Measurements from ENCODE around the gene DPF3. TPM values are rescaled to one million over a fixed set of nuclear protein-coding genes. Genes with fewer than 3 reads are reported as not detected.

DPF3 gene
- polyA plus RNA-seq, 4 donors = 1.3 to 5.0 (median 4.6) TPM

GRCh38 chr14:72745991-72746980 is 147.6 kb downstream of the DPF3 start:
- DNase-seq (ENCODE audit: low read depth in 4 of 4, low spot score in 3 of 4) = no peak

DNA sequence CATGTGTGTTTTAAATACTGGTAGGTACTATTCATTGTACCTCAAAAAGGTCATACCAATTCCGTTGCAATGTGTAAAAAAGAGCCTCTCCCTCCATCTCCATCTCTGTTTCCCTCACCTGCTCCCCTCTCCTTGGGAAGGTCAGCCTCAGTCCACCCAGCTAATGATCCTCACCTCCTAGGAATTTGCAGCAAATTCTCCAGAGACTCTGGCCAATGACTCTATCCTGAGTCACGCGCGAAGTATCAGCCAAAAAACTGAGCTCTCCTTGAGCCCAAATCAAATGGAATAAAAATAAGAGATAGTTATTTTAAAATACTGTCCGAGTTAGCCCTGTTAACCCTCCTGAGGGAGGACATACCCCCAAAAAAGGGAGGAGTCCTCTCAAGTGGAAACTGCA is 148.4 kb downstream of the DPF3 start:
- DNase-seq (ENCODE audit: low read depth in 4 of 4, low spot score in 3 of 4) = no peak

- no peak for DNase-seq (ENCODE audit: low read depth in 4 of 4, low spot score in 3 of 4)
Observed at GRCh38 chr14:72744416-72745120, 149.3 kb downstream of the DPF3 start.

- DNase-seq (ENCODE audit: low read depth in 4 of 4, low spot score in 3 of 4) = no peak
Observed at GRCh38 chr14:72743626-72744025, 150.3 kb downstream of the DPF3 start.

- no peak for DNase-seq (ENCODE audit: low read depth in 4 of 4, low spot score in 3 of 4)
Observed at GRCh38 chr14:72742838-72743195, 151.1 kb downstream of the DPF3 start.

DNA sequence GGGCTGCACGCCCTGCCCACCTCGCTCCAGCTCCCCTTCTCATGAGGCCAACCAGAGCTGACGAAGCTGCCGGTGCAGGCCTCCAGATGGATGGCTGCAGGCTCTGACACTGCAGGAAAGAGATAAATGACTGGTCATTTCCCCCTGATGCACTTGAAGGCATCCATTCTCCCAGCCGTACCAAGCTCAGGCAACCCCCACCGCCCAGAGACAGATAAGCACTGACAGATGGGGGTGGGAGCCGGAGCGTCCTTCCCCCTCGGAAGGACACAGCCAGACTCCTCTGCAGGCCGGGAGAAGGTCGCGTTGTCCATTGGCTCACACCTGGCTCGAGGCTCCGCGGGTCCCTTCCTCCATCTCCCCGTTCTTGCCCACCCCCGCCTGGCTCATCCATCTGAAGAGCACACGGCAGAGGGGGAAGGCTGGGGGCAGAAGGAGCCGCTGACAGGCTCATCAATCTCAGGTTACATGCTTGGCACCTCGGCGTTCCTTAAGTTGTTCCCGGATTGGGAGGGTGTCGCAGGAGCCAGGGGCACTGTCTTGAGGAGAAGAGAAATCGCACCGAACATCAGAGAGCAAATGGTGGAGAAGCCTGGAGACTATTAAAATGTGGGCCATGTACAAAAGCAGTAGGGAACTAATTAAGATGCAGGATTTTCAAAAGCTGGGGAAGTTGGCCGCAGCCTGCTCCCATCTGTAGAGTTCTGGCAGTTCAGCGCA is 151.6 kb downstream of the DPF3 start:
- no peak for DNase-seq (ENCODE audit: low read depth in 4 of 4, low spot score in 3 of 4)

- DNase-seq (ENCODE audit: low read depth in 4 of 4, low spot score in 3 of 4) = no peak
Observed at GRCh38 chr14:72741826-72742117, 152.1 kb downstream of the DPF3 start.

GRCh38 chr14:72740966-72741825 is 152.7 kb downstream of the DPF3 start:
- no peak for DNase-seq (ENCODE audit: low read depth in 4 of 4, low spot score in 3 of 4)

GRCh38 chr14:72740504-72740961 is 153.4 kb downstream of the DPF3 start:
- no peak for DNase-seq (ENCODE audit: low read depth in 4 of 4, low spot score in 3 of 4)

DNA sequence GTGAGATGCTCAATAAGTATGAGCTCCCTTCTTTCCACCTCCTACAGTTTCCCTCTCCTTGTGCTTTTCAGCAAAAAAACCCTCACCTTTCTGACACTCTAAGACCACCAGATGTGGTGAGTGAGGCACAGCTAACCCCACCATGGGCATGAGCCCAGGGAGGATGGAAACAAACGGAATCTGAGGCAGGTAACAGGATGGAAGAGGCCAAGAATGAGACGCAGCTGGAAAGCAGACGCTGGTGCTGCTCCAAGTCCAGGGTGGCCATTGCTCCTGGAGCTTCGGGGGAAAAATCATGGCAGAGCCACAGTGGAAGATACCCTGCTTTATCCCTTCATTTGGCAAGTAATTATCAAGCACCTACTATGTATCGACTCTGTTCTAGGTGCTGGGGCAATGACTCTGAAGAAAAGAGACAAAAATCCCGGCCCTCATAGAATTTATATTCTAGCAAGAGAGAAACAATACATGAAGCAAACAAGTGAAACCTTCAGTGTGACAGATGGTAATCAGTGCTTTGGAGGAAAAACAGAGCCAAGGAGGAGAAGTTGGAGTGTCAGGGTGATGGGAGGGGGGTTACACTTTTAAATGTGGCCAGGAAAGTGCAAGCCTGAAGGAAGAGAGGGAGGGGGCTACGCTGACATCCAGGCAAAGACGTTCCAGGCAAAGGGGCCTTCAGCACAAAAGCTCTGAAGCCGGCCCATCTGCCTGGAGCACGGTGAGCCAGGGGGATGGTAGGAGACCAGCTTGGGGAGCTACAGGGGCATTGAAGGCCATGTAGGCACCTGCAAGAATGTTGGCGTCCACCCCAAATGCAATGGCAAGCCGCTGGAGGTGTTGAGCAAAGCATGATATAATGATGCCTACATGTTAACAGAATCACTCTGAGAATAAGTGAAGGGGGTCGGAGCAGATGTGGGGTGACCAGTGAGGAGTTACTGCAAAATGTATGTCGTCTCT is 154.2 kb downstream of the DPF3 start:
- DNase-seq (ENCODE audit: low read depth in 4 of 4, low spot score in 3 of 4) = no peak

DNA sequence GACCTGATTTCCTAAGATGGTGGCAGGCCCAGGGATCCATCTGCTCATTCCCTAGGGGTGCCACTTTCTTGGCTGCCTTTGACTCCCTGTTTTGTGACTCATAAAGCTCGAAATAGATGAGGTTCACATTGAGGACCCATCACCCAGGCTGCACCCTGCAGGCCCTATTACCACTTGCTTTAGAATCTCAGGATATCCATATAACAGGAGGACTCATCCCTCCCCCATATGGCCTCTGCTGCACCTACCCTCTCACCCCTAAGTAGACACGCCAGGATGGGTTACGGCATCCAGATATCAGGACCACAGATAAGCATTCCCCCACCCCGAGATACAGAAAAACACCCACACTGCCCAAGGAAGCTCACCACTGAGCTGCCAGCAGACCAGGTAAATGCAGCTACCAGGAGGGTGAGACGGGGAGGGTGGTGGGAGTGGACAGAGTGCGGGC is 155.7 kb downstream of the DPF3 start:
- no peak for DNase-seq (ENCODE audit: low read depth in 4 of 4, low spot score in 3 of 4)

DNA sequence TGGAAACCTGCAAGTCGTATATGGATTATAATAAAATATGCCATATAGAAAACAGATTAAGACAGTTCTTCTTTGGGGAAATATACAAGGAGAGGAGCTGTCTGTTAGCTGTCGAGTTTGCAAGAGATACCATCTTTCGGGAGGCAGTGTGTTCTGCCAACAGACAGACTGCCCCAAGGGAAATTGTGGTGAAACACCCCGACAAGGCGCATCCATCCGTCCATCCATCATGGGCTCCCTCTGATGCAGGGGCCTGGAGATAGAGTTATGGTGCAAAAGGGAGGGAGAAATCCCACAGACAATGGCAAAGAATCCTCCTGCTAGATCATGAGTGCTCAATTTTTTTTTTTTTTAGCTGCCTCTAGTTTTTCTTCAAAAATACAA is 156.3 kb downstream of the DPF3 start:
- DNase-seq (ENCODE audit: low read depth in 4 of 4, low spot score in 3 of 4) = no peak

- no peak for DNase-seq (ENCODE audit: low read depth in 4 of 4, low spot score in 3 of 4)
Observed at GRCh38 chr14:72736786-72737559, 156.9 kb downstream of the DPF3 start.

DNA sequence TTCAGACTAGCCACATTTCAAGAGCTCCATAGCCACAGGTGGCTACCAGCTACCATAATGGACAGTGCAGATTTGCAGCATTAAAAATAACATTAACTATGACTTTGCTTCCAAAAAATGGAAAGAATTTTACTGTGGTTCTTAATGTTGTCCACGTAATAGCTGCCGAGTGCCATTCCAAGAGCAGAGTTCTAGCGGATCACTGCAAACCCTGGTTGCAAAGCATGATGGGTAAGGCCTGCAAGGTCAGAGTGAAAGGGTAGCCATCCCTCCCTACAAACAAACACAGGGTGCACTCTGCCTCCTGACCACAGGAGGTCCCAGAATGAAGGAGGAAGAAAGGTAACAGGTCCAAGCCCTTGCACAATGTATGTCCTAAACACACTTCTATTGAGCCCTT is 157.6 kb downstream of the DPF3 start:
- no peak for DNase-seq (ENCODE audit: low read depth in 4 of 4, low spot score in 3 of 4)

DNA sequence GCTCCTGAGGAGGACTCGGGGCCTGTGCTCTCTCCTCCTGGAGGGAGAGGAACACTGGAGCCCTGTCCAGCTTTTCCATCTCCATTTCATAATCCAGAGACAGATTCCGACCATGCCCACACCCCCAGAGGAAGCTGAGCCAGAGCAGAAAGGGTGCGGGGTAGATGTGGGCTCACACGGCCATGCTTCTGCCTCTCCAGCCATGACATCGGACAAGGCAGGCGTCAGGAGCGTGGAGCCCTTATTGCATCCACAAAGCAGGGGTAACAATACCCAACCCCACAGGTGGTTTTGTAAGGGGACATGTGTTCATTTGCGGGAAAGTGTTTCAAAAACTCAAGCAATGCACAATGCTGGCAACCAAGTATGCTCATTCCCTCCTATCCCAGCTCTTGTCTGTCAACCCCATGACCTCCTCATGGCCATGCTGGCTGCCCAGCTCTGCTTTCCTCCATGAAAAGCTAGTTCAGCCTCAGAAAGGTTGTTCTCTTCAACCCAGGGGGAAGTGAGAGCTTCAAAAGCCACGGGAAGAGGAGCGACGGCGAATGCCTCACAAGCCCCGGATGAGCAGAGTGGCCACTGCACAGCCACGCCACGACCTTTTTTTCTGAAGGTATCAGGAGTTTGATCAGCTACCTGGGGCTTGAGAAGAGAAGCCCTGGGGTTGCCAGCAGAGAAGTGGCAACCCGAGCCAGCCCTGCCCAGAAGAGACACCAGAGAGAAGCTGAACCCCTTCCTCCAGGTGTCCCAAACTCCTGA is 161.7 kb downstream of the DPF3 start:
- DNase-seq (ENCODE audit: low read depth in 4 of 4, low spot score in 3 of 4) = no peak

DNA sequence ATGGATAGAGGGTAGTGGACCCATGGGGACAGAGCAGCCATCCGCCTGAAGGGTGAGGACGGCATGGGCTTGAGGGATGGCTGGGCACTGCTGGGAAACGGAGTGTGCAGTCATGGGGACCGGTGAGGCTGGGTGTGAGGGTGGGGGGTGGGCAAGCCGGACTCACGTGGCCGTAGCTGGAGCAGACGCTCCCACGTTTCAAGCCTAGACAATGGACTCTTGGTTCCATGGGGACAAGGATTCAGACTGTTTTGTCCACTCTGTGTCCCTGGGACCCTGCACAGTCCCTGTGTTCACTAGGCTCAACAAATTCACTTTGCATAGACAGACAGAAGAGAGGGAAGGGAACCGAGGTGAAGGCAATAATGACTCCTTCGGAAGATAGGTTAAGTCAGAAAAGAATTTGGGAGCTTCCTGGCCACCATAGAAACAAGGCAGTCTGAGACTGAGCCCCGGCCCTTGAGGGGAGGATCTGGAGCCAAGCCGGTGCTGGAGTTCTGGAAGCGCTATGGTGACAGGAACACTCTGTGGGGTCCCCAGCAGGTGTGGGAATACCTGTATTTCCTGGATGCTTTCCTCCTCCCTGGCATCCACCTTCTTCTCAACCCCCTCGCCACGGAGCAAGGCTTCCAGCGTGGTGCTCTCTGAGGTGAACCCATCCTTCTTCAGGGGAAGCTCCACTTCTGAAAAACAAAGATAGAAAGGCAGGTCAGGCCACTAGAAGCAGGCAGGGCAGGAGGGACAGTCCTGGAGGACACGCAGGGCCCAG is 162.5 kb downstream of the DPF3 start:
- no peak for DNase-seq (ENCODE audit: low read depth in 4 of 4, low spot score in 3 of 4)

- no peak for DNase-seq (ENCODE audit: low read depth in 4 of 4, low spot score in 3 of 4)
Observed at GRCh38 chr14:72730468-72730867, 163.4 kb downstream of the DPF3 start.

Measured in left renal pelvis (tissue), 4 donors.